Right kidney (tissue), 1 donor: Measurements from ENCODE around the gene CSPG4.
A peak's percentile ranks its signal among the peaks of the same experiment; 100 is the strongest.
"Not testable (repeated sequence)": the region's sequence is repeated elsewhere in the genome, so short reads cannot be mapped to it uniquely, and the experiment has no call there.

Experiments
- DNase-seq: peaks from one replicate; pipeline ENCODE4 v3.0.0-alpha.2; 2016

Gene CSPG4

DNA sequence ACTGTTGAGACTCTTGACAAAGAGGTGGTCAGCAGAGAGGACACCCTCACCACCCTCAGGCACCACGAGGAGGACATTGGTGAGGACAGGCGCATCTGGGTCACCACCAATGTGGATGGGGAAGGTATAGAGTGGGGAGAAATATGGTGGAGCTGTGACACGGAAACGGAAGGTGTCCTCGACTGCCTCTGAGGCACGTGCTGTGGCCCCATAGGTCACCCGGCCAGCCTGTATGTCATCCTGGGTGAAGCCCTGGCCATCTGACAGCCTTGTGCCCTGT, 24.4 kb downstream of the CSPG4 start:
- DNase-seq: no peak

GRCh38 chr15:75687486-75688277, 25.0 kb downstream of the CSPG4 start:
- no peak for DNase-seq

GRCh38 chr15:75686212-75686642, 26.4 kb downstream of the CSPG4 start:
- DNase-seq: peak; percentile 56

DNA sequence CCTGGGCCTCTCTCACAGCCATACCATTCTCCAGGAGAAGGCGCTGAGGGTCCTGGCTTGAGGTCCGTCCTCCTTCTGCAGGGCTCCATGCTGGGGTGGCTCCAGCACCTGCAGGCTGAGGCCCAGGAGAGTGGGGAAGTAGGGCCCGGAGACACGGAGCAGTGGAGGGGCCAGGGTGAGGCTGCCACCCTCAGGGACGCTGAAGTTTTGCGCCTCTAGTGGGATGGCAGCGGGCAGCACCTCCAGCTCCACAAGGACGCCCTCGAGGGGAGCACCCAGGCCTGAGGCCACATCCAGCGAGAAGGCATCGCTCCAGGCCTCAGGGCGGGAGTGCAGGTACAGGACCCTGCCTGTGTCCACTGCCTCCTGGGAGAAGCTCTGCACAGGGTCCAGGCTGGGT, 27.5 kb downstream of the CSPG4 start:
- no peak for DNase-seq

GRCh38 chr15:75684648-75685047, 28.0 kb downstream of the CSPG4 start:
- no peak for DNase-seq

GRCh38 chr15:75683646-75684312, 28.9 kb downstream of the CSPG4 start:
- DNase-seq: peak; percentile 59

GRCh38 chr15:75682181-75683135, 30.2 kb downstream of the CSPG4 start:
- DNase-seq: no peak

DNA sequence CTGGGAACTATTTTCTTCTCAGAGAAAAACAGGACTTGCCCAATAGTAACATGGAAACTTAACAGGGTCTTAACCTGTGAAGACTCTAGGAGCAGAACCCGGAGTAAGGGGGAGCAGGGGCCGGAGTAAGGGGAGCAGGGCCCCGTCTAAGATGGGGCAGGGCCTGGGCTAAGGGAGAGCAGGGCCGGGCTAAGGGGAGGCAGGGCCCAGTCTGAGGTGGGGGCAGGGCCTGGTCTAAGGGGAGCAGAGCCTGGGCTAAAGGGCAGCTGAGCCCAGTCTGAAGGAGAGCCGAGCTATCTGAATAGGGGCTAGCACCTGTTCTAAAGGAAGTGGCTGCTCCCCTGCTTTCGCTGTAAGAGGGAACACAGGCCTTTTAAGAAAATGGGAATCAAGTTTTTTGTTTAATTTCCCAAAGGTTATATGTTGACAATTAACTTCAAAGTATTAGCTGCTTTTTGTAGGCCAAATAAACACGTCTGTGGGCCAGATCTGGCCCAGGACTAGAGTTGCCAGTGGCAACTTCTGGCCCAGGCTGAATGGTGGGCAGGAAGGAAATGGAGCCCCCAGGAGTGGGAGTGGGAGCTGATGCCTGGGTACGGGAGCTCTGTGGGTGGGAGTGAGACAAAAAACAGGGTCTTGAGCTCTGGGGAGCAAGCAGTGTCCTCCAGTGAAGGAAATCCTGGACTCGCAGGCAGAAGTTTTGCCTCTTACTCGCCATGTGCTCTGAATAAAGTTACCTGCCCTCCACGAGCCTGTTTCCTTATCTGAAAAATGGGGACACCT, 32.5 kb downstream of the CSPG4 start:
- no peak for DNase-seq

DNA sequence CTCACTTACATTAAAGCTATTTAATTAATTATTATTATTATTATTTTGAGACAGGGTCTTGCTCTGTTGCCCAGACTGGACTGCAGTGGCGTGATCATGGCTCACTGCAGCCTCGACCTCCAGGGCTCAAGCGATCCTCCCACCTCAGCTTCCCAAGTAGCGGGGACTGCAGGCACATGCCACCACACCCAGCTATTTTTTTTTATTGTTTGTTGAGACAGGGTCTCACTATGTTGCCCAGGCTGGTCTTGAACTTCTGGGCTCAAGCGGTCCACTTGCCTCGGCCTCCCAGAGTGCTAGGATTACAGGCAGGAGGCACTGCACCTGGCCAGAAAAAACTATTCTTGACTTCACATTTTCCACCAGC, 34.3 kb downstream of the CSPG4 start:
- DNase-seq: not testable (repeated sequence)

GRCh38 chr15:75677465-75678323, 35.0 kb downstream of the CSPG4 start:
- DNase-seq: no peak

GRCh38 chr15:75676688-75677464, 35.8 kb downstream of the CSPG4 start:
- DNase-seq: no peak

DNA sequence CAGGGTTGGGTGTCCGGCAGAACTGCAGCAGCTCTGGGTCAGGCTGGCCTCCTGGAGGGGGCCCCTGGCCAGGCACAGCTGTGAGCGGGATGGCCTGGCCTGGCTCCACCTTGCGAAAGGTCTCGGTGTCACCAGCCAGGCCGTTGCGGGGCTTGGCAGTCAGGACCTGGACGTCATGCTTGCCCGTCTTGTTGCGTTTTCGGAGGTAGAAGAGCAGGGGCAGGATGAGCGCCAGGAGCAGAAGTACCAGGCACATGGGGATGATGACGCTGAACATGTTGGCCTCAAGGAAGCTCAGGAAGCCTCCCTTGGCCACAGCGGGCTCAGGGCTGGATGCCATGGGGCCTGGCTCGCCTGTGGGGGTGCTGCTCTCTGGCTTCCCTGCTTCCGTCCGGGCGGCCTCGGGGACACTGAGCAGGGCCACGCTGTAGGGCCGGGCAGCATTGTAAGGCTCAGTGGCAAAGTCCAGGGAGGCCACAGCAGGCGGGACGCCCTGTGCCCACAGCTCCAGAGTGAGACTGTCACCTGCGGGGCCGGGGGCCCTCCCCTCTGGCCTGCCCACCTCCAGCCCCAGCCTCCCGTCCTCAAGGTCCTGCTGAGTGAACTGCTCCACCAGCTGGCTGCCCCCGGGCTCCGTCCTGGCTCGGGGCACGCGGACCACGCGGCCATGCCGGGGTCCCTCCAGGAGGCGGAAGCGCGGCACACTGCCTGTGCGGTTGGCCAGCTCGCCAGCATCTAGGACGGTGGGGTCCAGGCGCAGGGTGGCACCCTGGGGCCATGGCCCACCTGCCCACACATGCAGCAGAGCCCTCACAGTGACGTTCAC, 36.9 kb downstream of the CSPG4 start:
- no peak for DNase-seq

DNA sequence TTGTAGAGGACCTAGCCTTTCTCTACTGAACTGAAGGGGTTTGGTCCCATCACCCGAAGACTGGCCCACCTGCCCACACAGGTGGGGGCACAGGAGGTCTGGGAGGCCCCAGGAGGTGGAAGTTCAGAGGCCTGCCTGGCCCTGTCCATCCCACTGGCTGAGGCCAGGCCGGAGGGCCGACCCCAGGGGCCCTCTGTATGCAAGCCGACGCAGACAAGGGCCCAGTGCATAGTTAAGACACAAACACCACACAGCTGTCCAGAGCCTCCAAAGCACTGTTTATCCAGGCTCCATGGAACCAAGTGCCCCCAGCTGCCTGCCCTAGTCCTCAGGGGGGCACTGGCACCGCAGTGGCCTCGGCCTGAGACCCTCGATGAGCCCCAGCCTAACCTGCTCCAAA, 38.3 kb downstream of the CSPG4 start:
- DNase-seq: no peak

- no peak for DNase-seq
Observed at GRCh38 chr15:75673426-75674235, 39.0 kb downstream of the CSPG4 start.

DNA sequence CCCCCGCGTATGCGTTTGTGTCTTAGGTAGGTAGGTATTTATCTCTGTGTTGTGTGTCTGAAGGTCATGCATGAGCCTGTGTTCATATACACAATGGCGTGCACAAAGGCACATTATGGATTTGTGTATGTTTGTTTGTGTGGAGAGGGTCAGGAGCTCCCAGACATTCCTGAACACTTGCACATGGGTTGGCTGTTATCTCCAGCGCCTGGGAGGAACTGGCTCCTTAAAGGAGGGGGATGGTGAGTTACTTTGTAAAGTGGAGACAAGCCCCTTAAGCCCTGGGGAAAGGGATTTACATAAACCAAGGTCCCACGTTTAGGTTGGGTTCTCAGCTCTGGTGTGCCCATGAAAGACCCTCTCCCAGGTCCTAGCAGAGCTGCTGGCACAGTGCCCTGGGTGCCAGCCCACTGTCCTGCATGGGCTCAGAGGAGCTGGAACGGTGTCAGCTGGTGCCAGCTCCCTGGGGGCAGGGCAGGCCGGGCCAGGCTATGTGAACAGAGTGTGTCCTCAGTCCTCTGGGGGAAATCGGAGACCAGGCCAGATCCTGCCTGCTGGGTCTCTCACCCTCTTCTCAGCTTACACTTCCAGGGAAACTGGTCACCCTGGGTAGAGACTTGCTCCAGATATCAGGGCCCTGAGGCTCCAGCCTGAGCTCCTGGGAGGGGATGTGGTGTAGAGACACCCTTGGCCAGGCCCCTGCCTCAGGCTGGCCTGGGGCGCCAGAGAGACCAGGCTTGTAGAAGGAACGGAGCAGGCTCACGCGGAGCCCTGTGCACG, 39.8 kb downstream of the CSPG4 start:
- peak; percentile 49 for DNase-seq

- DNase-seq: no peak
Observed at GRCh38 chr15:75671730-75672602, 40.7 kb downstream of the CSPG4 start.

GRCh38 chr15:75669879-75670212, 42.8 kb downstream of the CSPG4 start:
- DNase-seq: no peak
